Measurements from ENCODE around the gene HAUS3.
A peak's percentile ranks its signal among the peaks of the same experiment; 100 is the strongest.

The HAUS3 gene

DNA sequence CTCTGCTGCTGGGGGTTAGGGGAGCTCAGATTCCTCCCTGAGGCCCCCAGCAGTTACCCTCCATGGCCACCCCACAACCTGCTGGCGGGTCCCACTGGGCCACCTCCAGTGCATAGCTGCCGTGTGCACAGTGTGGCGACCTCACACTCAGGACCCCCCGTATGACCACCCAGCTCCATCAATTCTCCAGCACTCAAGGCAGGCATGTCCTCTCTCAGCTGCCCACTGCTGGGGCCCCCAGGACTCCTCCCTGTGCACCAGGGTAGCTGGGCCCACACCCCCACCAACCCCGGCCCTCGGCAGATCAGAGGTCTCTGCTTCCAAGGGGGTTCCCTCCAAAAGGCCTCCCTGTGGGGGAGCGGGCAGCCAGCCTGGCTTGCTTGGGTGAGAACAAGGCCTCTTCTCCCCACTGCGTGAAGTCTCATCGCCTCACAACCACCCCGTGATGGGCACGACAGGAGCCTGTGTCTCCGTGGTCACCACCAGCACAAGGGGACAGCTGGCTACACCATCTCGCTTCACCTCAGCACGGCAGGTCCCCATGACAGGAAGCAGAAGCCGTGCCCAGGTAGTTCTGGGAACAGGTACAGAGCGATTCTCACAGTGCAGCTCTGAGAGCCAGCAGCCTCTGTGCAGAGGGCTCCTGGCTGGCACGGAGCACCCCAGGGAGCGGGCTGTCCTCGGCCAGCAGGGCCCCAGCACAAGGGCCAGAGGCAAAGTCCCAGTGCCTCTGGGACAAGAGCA, 4.6 kb upstream of the HAUS3 start:
- DNase-seq (ENCODE audit: low read depth): peak; percentile 0
- TF ChIP-seq, protein P1, sequence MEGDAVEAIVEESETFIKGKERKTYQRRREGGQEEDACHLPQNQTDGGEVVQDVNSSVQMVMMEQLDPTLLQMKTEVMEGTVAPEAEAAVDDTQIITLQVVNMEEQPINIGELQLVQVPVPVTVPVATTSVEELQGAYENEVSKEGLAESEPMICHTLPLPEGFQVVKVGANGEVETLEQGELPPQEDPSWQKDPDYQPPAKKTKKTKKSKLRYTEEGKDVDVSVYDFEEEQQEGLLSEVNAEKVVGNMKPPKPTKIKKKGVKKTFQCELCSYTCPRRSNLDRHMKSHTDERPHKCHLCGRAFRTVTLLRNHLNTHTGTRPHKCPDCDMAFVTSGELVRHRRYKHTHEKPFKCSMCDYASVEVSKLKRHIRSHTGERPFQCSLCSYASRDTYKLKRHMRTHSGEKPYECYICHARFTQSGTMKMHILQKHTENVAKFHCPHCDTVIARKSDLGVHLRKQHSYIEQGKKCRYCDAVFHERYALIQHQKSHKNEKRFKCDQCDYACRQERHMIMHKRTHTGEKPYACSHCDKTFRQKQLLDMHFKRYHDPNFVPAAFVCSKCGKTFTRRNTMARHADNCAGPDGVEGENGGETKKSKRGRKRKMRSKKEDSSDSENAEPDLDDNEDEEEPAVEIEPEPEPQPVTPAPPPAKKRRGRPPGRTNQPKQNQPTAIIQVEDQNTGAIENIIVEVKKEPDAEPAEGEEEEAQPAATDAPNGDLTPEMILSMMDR (IDR thresholded peaks at IDR 0.05; ENCODE audit: insufficient read depth, low read depth, low read length, missing control alignments): no peak
- H3K4me3 ChIP-seq (ENCODE audit: low read depth, low read length): no peak overlapping the region

DNA sequence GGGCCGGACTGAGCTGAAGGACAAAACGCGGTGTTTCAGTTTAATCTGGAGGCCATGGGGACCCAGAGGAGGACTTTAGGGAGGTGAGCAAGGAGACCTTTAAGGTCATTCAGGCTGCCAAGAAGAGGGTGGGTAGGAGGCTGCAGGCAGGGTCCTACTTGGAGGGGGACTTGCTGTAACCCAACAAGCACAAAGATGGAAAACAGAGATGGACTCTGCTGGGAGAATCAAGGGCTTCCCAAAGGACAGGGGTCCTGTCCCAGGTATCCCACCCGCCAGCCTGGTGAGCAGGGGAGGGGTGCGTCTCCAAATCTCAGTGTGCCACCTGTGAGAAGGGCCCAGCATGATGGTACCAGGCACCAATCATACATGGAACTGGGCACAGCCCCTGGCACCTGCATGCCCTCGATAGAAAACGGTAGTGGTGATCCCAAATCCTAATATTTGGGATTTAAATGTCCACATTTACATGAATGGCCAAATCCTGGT, 3.9 kb upstream of the HAUS3 start:
- DNase-seq (ENCODE audit: low read depth): peak; percentile 0
- TF ChIP-seq, protein P1 (IDR thresholded peaks at IDR 0.05; ENCODE audit: insufficient read depth, low read depth, low read length, missing control alignments): no peak
- H3K4me3 ChIP-seq (ENCODE audit: low read depth, low read length): no peak overlapping the region

DNA sequence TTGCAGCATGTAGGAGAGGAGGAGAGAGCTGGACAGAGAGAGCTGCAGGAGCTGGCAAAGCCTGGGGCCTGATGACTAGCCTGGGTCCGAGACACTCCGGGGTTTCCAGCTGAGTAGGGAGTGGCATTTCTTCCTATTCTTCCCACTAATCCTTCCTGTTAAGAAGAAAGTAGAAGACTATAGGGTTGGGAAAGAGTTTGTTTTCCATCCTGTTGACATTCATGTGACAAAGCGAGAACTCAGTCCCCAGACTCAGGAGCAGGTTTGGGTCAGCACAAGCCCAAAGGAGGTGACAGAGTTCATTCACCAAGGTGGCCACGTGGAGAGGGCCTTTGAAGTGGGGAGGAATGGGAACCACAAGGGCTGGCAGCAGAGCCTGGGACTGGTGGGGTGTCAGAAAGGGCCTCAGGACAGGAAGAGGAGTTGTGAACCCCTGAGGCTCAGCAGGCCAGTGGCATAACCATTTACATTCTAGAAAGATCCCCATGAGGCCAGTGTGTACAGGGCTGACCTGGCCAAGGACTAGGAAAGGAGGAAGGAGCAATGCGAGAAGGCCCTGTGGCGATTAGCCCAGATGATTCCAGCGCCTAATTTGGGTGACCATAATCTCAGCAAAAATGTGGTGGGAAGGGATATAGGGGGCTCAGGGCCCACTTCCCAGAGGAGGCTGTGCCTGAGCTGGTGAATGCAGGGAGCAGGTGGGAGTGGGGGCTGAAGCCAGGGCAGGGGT, 3.3 kb upstream of the HAUS3 start:
- no peak overlapping the region for H3K4me3 ChIP-seq (ENCODE audit: low read depth, low read length)
- peak; percentile 3 for DNase-seq (ENCODE audit: low read depth)
- TF ChIP-seq, protein P1 (IDR thresholded peaks at IDR 0.05; ENCODE audit: insufficient read depth, low read depth, low read length, missing control alignments): no peak

DNA sequence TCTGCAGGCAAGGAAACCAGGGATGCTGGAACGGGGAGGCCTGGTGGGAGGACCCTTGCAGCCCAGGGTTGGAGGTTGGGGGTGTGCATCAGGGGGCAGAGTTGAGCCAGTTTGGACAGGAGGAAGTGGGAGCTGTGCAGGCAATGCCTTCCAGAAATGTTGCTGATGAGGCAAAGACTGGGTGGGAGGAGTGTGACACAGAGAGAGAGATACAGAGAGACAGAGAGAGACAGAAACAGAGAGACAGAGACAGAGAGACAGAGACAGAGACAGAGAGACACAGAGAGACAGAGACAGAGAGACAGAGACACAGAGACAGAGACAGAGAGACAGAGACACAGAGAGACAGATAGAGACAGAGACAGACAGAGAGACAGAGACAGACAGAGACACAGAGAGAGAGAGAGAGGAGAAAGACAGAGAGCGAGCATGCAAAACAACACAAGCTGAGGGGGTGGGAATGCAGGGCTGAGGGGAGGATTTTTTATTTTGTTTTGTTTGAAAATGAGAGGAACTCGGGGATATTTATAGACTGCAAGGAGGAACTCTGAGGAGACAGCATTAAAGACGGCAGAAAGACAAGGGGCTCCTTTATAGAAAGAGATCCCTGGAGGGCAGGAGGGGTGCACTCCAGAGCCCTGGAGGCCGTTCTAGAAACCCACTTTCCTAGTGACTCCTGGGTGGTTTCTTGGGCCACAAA, 1.9 kb upstream of the HAUS3 start:
- no peak overlapping the region for H3K4me3 ChIP-seq (ENCODE audit: low read depth, low read length)
- TF ChIP-seq, protein P1 (IDR thresholded peaks at IDR 0.05; ENCODE audit: insufficient read depth, low read depth, low read length, missing control alignments): peak; percentile 1
- peak; percentile 29 for DNase-seq (ENCODE audit: low read depth)

DNA sequence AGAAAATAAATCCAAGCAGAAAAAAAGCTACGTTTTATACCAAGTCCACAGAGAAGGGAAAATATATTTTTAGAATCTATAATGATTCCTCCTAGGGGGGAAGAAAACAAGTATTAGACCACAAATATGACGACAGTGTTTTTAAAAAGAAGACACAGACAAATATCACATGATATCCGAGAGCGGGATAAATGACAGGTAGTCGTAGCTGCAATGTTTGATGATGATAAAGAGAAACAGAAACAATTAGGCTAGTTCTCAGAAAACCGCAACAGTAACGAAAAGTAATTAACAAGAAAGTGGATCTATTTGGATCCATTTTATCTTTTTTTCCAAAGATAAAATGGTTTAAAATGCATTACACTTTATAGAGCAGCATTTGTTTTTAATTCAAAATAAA, 918 bp downstream of the HAUS3 start:
- DNase-seq (ENCODE audit: low read depth): no peak
- TF ChIP-seq, protein P1 (IDR thresholded peaks at IDR 0.05; ENCODE audit: insufficient read depth, low read depth, low read length, missing control alignments): no peak
- H3K4me3 ChIP-seq (ENCODE audit: low read depth, low read length): peak overlapping the region; percentile 92

DNA sequence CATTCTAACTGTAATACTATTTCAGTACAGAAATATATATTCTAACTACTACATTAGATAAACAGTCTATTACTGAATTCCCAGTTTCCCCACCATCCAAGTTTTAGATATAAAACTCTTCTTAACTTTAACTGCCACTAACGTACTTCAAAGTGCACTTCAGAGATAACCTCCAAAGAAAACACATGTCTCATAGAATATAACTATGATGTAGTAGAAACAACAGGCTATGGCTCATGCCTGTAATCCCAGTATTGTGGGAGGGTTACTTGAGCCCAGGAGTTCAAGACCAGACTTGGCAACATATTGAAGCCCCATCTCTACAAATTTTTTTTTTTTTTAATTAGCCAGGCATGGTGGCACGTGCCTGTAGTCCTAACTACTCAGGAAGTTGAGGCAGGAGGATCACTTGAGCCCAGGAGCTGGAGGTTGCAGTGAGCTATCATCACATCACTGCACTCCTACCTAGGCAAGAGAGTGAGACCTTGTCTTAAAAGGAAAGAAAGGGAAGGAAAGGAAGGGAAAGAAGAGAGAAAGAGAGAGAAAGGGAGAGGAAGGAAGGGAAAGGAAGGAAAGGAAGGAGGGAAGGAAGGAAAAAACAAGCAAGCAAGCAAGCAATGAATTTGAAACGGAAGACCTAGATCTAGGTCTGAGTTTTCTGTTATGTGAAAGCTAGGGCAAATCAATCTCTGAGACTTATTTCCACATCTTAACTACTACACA, 4.8 kb downstream of the HAUS3 start:
- H3K4me3 ChIP-seq (ENCODE audit: low read depth, low read length): no peak overlapping the region
- no peak for DNase-seq (ENCODE audit: low read depth)
- TF ChIP-seq, protein P1 (IDR thresholded peaks at IDR 0.05; ENCODE audit: insufficient read depth, low read depth, low read length, missing control alignments): no peak
